ENCODE measurements around the gene ZNF787.
"Not testable (repeated sequence)": the region's sequence is repeated elsewhere in the genome, so short reads cannot be mapped to it uniquely, and the experiment has no call there.

Gene ZNF787

GRCh38 chr19:56108447-56109195 lies 12.5 kb downstream of the ZNF787 start:
- intact Hi-C loops (cut with DNase I): loop anchor here (5.0 kb wide), 1 partner anchor 49 kb away; no protein-coding TSS in a partner anchor

DNA sequence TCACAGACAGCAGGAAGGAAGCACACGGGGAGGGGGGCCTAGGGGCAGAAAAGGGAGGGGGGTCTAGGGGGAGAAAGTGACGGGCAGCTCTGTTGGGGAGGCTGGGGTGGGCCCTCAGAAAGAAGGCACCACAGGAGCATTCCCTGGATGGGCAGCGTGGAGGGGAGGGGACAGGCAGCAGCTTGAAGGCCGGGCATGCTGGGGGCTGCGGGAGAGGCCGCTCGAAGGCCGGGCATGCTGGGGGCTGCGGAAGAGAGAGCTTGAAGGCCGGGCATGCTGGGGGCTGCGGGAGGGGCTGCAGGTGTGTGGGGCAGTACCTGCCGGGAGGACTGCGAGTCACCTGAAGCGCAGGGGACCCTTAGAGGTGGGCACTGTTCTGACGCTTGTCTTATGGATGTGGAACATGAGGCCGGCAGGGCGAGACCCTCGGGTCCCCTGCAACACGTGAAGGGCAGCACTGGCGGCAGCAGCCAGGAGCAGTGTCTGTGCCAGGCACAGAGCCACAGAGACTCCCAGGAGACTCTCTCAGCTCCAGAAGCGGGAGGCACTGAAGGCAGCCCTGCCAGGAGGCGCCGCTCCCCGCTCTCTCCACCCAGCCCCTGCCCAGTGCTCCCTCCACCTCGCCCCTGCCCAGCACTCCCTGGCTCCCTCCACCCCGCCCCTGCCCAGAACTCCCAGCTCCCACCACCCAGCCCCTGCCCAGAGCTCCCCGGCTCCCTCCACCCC lies 13.3 kb downstream of the ZNF787 start:
- DNase-seq: peak in 3 of 10 donors; percentile 41 to 86 (median 82)
- intact Hi-C loops (cut with DNase I): loop anchor here (5.0 kb wide), 1 partner anchor 50 kb away; no protein-coding TSS in a partner anchor

More at GRCh38 chr19:56108447-56109195, 12.5 kb downstream of the ZNF787 start:
- no peak for DNase-seq

DNA sequence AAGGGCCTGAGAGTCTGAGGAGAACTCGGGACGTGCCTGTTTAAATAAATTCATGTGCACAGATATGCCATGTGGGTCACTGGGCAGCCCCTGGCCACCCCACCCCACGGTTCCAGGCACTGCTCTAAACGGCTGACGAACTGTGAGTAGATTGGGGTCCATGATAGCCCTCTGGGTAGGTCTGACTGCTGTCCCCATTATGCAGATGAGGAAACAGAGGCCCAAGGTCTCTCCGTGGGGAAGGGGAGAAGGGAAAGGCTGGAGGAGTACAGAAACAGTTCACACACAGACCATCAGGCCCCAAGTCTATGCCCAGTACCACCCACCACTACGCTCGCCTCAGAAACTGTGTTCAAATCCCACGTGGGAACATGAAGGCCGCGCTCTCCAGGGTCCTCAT lies 14.1 kb downstream of the ZNF787 start:
- intact Hi-C loops (cut with DNase I): loop anchor here (5.0 kb wide), 1 partner anchor 50 kb away; no protein-coding TSS in a partner anchor
- no peak for DNase-seq

DNA sequence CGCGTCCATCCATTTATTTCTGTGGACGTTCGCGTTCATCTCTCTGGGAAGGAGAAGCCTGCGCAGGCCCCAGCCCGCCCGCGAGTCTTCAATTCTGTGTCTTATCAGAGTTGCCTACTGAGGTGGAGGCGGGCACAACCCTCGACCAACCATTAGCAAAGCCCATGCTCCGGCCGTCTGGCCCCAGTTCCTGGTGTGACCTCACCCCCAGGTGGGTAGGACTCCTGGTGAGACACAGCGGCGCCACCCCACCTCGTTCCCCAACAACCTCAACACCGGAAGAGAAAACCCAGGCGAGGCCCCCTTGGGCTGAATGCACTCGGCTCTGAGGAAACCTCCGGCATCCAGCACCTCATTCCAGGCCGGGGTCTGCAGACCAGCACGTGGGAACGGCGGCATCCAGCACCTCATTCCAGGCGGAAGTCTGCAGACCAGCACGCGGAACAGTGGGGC lies 14.7 kb downstream of the ZNF787 start:
- DNase-seq: peak in 1 of 10 donors; percentile 76

DNA sequence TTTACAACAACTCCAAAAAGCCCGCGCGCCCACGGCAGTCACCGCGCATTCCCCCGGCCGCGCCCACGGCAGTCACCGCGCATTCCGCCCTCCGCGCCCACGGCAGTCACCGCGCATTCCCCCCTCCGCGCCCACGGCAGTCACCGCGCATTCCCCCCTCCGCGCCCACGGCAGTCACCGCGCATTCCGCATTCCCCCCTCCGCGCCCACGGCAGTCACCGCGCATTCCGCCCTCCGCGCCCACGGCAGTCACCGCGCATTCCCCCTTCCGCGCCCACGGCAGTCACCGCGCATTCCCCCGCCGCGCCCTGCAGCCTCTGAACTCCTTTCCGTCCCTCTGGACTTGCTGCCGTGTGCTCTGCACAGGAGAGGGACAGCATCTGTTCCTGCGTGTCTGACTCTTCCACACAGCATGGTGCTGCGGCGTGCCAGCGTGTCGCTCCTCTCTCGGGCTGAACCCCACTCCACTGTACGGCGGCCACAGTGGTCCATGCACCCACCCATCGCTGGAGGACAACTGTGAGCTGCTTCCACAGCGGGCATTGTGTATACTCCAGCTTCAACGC lies 15.2 kb downstream of the ZNF787 start:
- peak in 1 of 10 donors; percentile 82 for DNase-seq
- intact Hi-C loops (cut with DNase I): loop anchor here (5.0 kb wide), 1 partner anchor 51 kb away; no protein-coding TSS in a partner anchor

More for the DNA sequence above, 14.7 kb downstream of the ZNF787 start:
- intact Hi-C loops (cut with DNase I): loop anchor here (5.0 kb wide), 1 partner anchor 51 kb away; no protein-coding TSS in a partner anchor

GRCh38 chr19:56105090-56105701 lies 15.9 kb downstream of the ZNF787 start:
- intact Hi-C loops (cut with DNase I): loop anchor here (5.0 kb wide), 1 partner anchor 52 kb away; no protein-coding TSS in a partner anchor
- DNase-seq: peak; percentile 42 to 94 (median 70)

DNA sequence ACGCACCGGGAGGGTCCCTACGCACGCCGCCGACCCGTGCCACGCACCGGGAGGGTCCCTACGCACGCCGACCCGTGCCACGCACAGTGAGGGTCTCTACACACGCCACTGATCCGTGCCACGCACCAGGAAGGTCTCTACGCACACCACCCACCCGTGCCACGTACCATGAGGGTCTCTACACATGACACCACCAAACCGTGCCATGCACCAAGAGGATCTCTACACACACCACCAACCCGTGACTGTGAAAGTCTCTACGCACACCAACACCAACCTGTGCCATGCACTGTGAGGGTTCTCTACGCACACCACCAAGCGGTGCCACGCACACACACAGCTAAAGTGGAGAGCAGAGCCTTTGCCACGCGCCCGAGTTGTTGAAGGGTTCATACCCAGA lies 16.7 kb downstream of the ZNF787 start:
- intact Hi-C loops (cut with DNase I): no loop called here
- DNase-seq: no peak

GRCh38 chr19:56103027-56103614 lies 18.0 kb downstream of the ZNF787 start:
- intact Hi-C loops (cut with DNase I): no loop called here
- DNase-seq: no peak

- intact Hi-C loops (cut with DNase I): no loop called here
- peak in 4 of 10 donors; percentile 30 to 93 (median 47) for DNase-seq
These were observed 19.2 kb downstream of the ZNF787 start for GRCh38 chr19:56101746-56102535.

- DNase-seq: no peak
These were observed 20.0 kb downstream of the ZNF787 start for GRCh38 chr19:56101095-56101494.

GRCh38 chr19:56099638-56100539 lies 21.2 kb downstream of the ZNF787 start:
- no peak for DNase-seq

More at GRCh38 chr19:56101095-56101494, 20.0 kb downstream of the ZNF787 start:
- intact Hi-C loops (cut with DNase I): no loop called here

DNA sequence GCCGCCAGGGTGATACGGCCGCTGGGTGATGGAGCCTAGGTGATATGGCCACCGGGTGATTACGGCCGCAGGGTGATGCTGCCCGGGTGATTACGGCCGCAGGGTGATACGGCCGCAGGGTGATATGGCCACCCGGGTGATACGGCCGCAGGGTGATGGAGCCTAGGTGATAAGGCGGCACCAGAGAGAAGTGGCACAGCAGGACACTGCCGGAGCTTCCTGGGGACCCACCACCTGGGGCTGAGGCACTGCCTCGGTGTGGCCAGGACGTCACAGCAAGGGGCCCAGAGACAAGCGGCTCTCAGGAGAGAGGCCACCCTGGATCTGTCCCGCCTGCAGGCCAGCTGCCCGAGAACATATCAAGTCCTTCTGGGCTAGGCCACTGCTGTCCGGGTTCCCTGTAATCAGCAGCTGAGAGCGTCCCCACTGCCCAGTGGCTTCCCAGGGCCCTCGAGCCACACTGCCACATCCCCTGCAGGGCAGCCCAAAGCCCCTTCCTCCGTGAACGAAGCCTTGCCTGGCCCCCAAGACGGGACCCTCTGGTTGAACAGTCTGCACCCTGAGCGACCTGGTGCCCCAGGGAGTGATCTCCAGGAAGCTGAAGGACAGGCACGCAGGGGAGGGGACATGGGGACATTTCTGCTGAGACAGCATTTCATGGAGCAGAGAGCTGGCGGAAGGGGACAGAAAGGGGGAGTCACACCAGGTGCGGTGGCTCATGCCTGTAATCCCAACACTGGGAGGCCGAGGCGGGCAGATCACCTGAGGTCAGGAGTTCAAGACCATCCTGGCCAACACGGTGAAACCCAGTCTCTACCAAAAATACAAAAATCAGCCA lies 22.1 kb downstream of the ZNF787 start:
- DNase-seq: no peak
- intact Hi-C loops (cut with DNase I): no loop called here

More at GRCh38 chr19:56099638-56100539, 21.2 kb downstream of the ZNF787 start:
- intact Hi-C loops (cut with DNase I): no loop called here

DNA sequence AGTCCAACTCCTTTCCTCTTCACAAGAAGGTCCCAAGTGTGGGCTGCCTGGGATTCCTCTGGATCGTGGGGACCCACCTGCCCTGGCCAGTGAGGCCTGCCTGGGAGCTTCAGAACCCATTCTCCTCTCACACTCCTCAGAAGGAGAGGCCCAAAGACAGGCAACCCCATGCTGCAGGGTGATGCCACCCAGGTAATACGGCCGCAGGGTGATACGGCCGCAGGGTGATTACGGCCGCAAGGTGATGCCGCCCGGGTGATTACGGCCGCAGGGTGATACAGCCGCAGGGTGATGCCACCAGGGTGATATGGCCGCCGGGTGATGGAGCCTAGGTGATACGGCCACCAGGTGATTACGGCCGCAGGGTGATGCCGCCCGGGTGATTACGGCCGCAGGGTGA lies 22.9 kb downstream of the ZNF787 start:
- DNase-seq; intact Hi-C loops (cut with DNase I): not testable (repeated sequence)

GRCh38 chr19:56097776-56098175 lies 23.3 kb downstream of the ZNF787 start:
- intact Hi-C loops (cut with DNase I): no loop called here
- DNase-seq: no peak

- peak in 2 of 10 donors; percentile 13 to 89 for DNase-seq
These were observed 23.8 kb downstream of the ZNF787 start for GRCh38 chr19:56097306-56097705.

DNA sequence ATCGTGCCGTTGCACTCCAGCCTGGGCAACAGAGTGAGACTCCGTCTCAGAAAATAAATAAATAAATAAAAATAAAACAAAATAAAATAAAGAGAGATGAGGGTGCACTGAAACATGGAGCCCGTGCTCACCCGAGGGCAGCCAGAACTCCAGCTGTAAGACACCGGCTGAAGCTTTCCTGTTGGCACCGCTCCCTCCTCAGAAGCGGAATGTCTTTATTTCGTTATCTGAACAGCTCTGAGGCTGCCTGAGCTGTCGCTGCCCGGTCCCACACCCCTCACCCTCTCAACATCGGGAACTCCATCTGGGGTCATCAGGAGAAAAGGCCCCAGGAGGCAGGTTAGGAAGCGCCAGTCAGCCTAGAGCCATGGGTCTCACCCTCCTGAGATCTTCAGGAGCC lies 24.4 kb downstream of the ZNF787 start:
- peak in 1 of 10 donors; percentile 66 for DNase-seq
- intact Hi-C loops (cut with DNase I): no loop called here

More at GRCh38 chr19:56097306-56097705, 23.8 kb downstream of the ZNF787 start:
- intact Hi-C loops (cut with DNase I): no loop called here

DNA sequence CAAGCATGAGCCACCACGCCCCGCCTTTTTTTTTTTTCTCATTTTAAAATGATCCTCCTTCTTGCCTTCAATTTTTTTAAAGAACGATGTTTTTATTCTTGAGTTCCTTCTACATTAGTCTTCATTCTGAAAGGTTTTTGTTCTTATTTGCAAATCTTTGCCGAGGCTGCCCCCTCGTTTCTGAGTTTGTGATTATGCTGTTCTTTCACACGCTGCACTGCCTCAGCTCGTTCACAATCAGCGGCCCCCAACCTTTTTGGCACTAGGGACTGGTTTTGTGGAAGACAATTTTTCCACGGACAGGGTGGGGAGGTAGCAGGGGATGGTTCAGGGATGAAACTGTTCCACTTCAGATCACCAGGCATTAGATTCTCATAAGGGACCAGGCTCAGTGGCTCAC lies 26.6 kb downstream of the ZNF787 start:
- intact Hi-C loops (cut with DNase I): no loop called here
- no peak for DNase-seq
